NCI-H2107 treated with DMSO at 0.1 percent for 48 hours (cell line): ENCODE data around the gene NCMAP.

Experiments
- DNase-seq: peaks from one replicate; lab custom pipeline; 2025; ENCODE audit not compliant: unreplicated experiment; lab: John Stamatoyannopoulos, UW

Gene NCMAP

GRCh38 chr1:24621121-24621520 lies 65.2 kb downstream of the NCMAP start:
- DNase-seq, result no peak

- no peak for DNase-seq
These were observed 66.3 kb downstream of the NCMAP start for GRCh38 chr1:24622218-24622617.

GRCh38 chr1:24632832-24633175 lies 76.9 kb downstream of the NCMAP start:
- DNase-seq, result no peak

DNA sequence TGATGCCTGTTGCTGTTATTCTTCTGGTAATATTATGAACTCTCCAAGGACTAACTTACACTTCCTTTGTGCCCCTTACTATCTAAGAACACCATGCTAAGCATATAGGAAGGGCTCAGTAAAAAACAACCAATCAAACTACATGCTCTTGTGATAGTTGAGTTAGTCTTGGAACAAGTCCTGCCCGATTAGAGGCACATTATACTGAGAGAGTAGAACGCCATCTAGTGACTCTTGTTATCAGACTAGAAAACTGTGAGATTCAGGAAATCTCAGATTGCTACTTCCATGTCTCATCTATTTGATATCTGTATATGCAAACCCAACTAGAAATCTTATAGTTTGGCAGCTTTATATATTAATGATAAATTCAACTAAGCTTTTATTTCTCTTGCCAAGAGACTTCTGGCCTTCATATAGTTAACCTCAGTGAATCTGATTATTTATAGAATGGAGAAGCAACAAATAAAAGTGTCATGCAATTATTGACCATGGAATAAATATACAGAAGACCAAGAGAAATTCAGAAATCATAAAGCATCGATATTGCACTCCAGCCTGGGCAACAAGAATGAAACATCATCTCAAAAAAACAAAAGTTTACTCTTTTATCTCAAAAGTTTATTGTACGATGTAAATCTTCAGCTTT lies 79.4 kb downstream of the NCMAP start:
- peak; percentile 84 for DNase-seq

- no peak for DNase-seq
These were observed 80.9 kb downstream of the NCMAP start for GRCh38 chr1:24636661-24637357.

DNA sequence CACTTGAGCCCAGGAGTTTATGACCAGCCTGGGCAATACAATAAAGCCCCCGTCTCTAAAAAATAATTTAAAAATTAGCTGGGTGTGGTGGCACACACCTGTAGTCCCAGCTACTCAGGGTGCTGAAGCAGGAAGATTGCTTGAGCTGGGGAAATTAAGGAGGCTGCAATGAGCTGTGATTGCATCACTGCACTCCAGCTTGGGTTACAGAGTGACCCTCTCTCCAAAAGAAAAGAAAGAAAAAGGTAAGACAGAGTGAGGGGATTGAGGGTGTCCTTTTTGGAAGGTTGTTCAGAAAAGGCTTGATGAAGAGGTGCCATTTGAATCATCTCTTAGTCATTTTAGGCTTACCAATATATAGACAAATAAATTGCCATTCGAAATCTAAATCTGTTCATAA lies 83.2 kb downstream of the NCMAP start:
- DNase-seq, result no peak

- DNase-seq, result no peak
These were observed 84.0 kb downstream of the NCMAP start for GRCh38 chr1:24639881-24640280.

DNA sequence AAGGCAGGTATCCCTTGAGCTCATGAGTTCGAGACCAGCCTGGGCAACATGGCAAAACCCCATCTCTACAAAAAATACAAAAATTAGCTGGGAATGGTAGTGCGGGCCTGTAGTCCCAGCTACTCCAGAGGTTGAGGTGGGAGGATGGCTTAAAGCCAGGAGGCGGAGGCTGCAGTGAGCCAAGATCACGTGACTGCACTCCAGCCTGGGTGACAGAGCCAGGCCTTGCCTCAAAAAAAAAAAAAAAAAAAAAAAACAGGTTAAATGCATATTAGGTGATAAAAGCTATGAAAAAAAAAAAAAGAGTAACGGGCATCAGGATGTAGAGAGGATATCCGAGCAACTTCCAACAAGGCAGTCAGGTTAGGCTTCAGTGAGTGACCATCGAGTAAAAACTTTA lies 84.4 kb downstream of the NCMAP start:
- no peak for DNase-seq

- DNase-seq, result no peak
These were observed 85.8 kb downstream of the NCMAP start for GRCh38 chr1:24641646-24642151.

DNA sequence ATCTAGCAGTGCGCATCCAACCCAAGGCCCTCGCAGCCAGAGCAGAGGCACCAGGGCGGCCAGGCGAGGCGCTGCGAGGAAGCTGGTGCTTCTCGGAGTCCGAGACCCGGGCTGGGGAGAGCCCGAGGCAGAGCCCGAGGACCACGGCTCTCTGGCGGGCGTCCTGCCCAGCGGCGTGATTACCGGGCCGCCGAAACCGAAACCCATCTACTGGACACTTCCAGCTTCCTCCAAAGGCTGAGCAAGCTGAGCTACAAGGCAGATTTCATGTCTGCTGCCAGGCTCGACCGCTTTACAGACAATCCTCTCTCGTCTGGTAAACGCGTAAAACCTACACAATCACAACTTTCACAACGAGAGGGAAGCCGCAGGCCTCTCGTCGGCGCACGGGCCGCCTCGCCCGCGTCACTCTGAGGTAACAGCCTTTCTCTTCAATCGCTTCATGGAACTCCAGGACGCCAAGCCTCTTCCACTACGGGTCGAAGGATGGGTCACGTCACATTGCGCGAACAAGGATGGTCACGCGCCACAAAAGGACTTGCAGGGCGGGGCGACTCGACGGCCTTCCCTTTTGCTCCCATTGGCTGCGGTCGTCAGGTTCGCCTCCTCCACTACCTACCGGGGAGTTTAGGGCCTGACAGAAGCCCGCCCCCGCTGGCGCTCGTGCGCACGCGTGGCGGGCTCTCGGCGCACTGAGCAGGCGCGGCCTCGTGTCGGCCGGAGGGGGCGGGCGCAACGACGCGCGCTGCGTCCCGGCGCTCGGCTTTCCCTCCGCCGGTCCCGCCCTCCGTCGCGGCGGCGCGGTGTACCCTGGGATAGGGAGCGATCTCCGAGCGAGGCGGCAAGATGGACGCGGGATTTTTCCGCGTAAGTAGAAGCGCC lies 86.8 kb downstream of the NCMAP start, which contains the start of gene SRRM1:
SRRM1 (plus strand) TSS at position 822 of the 882 bp plus-strand sequence; CDS start at position 847, 25 bp downstream.
- DNase-seq, result peak; percentile 98

GRCh38 chr1:24643363-24644099 lies 87.6 kb downstream of the NCMAP start:
- no peak for DNase-seq

DNA sequence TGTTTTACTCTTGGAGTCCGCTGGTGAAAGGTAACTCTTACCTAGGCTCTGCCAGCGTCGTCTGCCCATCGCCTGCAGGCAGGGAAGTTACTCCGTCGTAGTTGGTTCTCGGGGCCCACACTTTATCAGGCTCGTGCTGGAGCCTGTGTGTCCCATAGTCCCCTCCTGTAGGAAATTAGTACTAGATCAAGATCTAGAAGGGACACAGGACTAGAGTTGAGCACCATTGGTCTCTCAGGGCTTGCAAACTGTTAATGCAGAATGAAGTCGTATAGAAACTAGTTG lies 88.2 kb downstream of the NCMAP start:
- peak; percentile 10 for DNase-seq

- DNase-seq, result no peak
These were observed 93.0 kb downstream of the NCMAP start for GRCh38 chr1:24648919-24649318.

DNA sequence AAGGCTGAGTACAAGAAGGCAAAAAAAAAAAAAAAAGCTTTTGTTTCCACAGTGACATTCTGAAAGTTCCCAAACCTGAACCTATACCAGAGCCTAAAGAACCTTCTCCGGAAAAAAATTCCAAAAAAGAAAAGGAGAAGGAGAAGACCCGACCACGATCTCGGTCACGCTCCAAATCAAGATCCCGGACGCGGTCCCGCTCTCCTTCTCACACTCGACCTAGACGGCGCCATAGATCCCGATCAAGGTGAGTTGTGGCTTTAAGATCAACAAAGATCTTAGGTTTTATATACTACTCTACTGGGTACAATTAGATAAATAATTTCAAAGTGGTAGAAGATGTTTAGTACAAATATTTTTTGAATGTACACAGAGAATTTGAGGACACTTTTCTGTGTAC lies 96.5 kb downstream of the NCMAP start:
- no peak for DNase-seq

DNA sequence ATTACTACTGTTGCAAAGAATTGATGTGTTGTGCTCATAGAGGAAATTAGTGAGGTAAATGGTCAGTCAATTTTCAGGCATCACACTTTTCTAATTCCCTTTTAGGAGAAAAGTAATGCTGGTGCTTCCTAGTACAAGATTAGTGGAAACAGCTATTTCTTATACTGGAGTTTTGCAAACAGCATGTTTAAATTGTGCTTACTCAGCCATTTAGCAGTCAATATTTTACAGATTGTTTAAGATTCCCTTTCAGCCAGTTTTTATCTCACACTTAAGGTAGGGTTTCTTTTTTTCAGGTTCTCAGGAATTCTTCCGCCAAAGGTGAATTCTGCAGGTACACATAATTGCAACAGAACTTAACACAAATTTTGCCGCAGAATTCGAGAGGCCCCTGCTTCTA lies 98.1 kb downstream of the NCMAP start:
- DNase-seq, result no peak

- DNase-seq, result no peak
These were observed 100.2 kb downstream of the NCMAP start for GRCh38 chr1:24656046-24656445.

DNA sequence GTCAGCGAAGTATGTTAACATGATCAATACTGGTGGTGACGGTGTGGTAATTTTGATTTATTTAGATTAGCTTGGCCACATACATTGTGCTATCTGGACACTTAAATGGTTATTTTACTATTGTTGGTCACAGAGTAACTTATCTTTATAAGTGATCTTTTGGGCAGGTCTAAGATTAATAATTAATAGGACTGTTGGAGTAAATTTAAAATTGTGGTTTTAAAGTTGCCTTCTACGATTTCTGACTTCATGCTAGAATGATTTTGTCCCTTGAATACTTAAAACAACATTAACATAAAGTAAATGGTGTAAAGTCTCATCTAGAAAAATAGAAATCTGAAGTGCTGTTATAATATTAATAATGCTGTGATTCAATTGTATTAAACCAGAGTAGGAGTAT lies 101.9 kb downstream of the NCMAP start:
- no peak for DNase-seq
